ENCODE measurements around the gene IL1RAP.

Gene IL1RAP

GRCh38 chr3:190706582-190706981 lies 192.7 kb downstream of the IL1RAP start:
- DNase-seq (ENCODE audit: insufficient read length, low spot score) (no peak), FAIRE-seq (no peak)
- TF ChIP-seq POLR2A (IDR thresholded peaks at IDR 0.05; ENCODE audit: low read depth, low read length): no peak

Measured in H54 (cell line).